Measurements from ENCODE around the gene MBD2. TPM values are rescaled to one million over a fixed set of nuclear protein-coding genes. Genes with fewer than 3 reads are reported as not detected.

Gene MBD2
- total RNA-seq, 4 donors from 2014 or later, result 12.7 to 21.7 (median 19.3) TPM

GRCh38 chr18:54187372-54187771 is 37.1 kb downstream of the MBD2 start:
- DNase-seq, result no peak
- TF ChIP-seq CTCF (IDR thresholded peaks at IDR 0.05 in 4 of 5, conservative IDR thresholded peaks at IDR 0.05 in 1 of 5) (no peak), POLR2A (IDR thresholded peaks at IDR 0.05) (no peak)
- Histone ChIP-seq H3K4me3 (no peak overlapping the region), H3K27ac (no peak overlapping the region), H3K9me3 (no peaks in the 10 kb centered on the region), H3K4me1 (no peaks in the 10 kb centered on the region), H3K36me3 (peaks cover 0 to 20% of the 10 kb centered on the region in 2 donors), H3K27me3 (no peaks in the 10 kb centered on the region)
- no peak for ATAC-seq
- in situ Hi-C loops (cut with MboI; ENCODE audit: low sequenced_read_pairs in 4 of 4), result no loop called here
- intact Hi-C loops (cut with DNase I; ENCODE audit: low total_unique reads), result no loop called here

GRCh38 chr18:54184836-54185235 is 39.6 kb downstream of the MBD2 start:
- intact Hi-C loops (cut with DNase I; ENCODE audit: low total_unique reads), result no loop called here
- no peak for DNase-seq

GRCh38 chr18:54183390-54183789 is 41.1 kb downstream of the MBD2 start:
- no peak for DNase-seq
- in situ Hi-C loops (cut with MboI; ENCODE audit: low sequenced_read_pairs in 4 of 4), result no loop called here
- no peak overlapping the region for H3K27ac ChIP-seq
- peaks cover 0 to 24% of the 10 kb centered on the region in 2 donors for H3K36me3 ChIP-seq
- H3K27me3 ChIP-seq, result no peaks in the 10 kb centered on the region
- H3K4me1 ChIP-seq, result no peaks in the 10 kb centered on the region
- intact Hi-C loops (cut with DNase I; ENCODE audit: low total_unique reads), result no loop called here
- no peaks in the 10 kb centered on the region for H3K9me3 ChIP-seq
- TF ChIP-seq CTCF (IDR thresholded peaks at IDR 0.05 in 4 of 5, conservative IDR thresholded peaks at IDR 0.05 in 1 of 5) (no peak), POLR2A (IDR thresholded peaks at IDR 0.05) (no peak)
- no peak overlapping the region for H3K4me3 ChIP-seq
- ATAC-seq, result no peak

More at GRCh38 chr18:54184836-54185235, 39.6 kb downstream of the MBD2 start:
- H3K9me3 ChIP-seq, result no peaks in the 10 kb centered on the region
- ATAC-seq, result no peak
- no peaks in the 10 kb centered on the region for H3K4me1 ChIP-seq
- no peak overlapping the region for H3K27ac ChIP-seq
- TF ChIP-seq POLR2A (IDR thresholded peaks at IDR 0.05), result no peak
- no peak for TF ChIP-seq CTCF (IDR thresholded peaks at IDR 0.05 in 4 of 5, conservative IDR thresholded peaks at IDR 0.05 in 1 of 5)
- H3K27me3 ChIP-seq, result no peaks in the 10 kb centered on the region
- H3K4me3 ChIP-seq, result no peak overlapping the region
- H3K36me3 ChIP-seq, result peaks cover 0 to 24% of the 10 kb centered on the region in 2 donors
- in situ Hi-C loops (cut with MboI; ENCODE audit: low sequenced_read_pairs in 4 of 4), result no loop called here

GRCh38 chr18:54181856-54182602 is 42.4 kb downstream of the MBD2 start:
- Histone ChIP-seq H3K27ac (no peak overlapping the region), H3K9me3 (no peaks in the 10 kb centered on the region), H3K4me3 (no peak overlapping the region), H3K27me3 (no peaks in the 10 kb centered on the region), H3K36me3 (peaks cover 0 to 14% of the 10 kb centered on the region in 2 donors), H3K4me1 (no peaks in the 10 kb centered on the region)
- DNase-seq, result no peak
- no peak for ATAC-seq
- TF ChIP-seq POLR2A (IDR thresholded peaks at IDR 0.05) (no peak), CTCF (IDR thresholded peaks at IDR 0.05 in 4 of 5, conservative IDR thresholded peaks at IDR 0.05 in 1 of 5) (no peak)
- in situ Hi-C loops (cut with MboI; ENCODE audit: low sequenced_read_pairs in 4 of 4) (no loop called here), intact Hi-C loops (cut with DNase I; ENCODE audit: low total_unique reads) (no loop called here)
